K562 (cell line): ENCODE measurements around the gene ATP13A4. TPM values are rescaled to one million over a fixed set of nuclear protein-coding genes. Genes with fewer than 3 reads are reported as not detected.

ENCODE experiments used
- ATAC-seq: fragments of 200-7000 bp; cut with Tn5 transposase; 3 replicates; pipeline ENCODE4 v1.9.1; 2020; ENCODE audit warnings: moderate library complexity
- BruUV-seq: library from RNA; stranded (reverse); fragments of 400-500 nt; replicated peaks from 2 replicates; lab custom pipeline; 2021; lab: Mats Ljungman, UMichigan
- CTCF ChIA-PET: fragments of 300-600 bp; formaldehyde crosslinking; extraction: SDS; loops from one replicate; lab custom pipeline; 2021; ENCODE audit warnings: low intra/inter-chr PET ratio; lab: Yijun Ruan, JAX
- POLR2A ChIA-PET: fragments of 300-600, 350-650 bp; sonication (Branson Sonifier 250); formaldehyde crosslinking; extraction: SDS; loops from one replicate; lab custom pipeline; 2021; ENCODE audit warnings: antibody characterized with exemption, inconsistent platforms; lab: Yijun Ruan, JAX
- DNase-seq, 4 experiments: peaks; one replicate each; pipeline versions ENCODE4 v3.0.0 to v3.0.0-alpha.2; 2011 to 2018; ENCODE audit warnings: low spot score in 3 of 4, mixed read lengths in 3 of 4; ENCODE audit errors: extremely low read depth in 1 of 4
- FAIRE-seq: peaks from 2 replicates; lab custom pipeline; 2011; peaks lifted over from hg19 to GRCh38; lab: Jason Lieb, UNC
- H2AFZ ChIP-seq: 2 replicates; pipeline ENCODE4 v1.6.0; 2011; ENCODE audit warnings: low read depth, low read length, control low read depth, inconsistent platforms
- H3K27ac ChIP-seq: fragments of 200-600 bp; 3 replicates; pipeline ENCODE4 v1.8.0; 2011; ENCODE audit warnings: low read depth, mild to moderate bottlenecking, control low read depth, inconsistent platforms, low read length, moderate library complexity, mixed read lengths; ENCODE audit errors: extremely low read depth
- H3K27me3 ChIP-seq, 2 experiments: fragments of 300-600 bp in 1 of 2; 2 replicates in 1 of 2; 3 replicates in 1 of 2; pipeline versions ENCODE4 v1.6.0 to v1.8.0; 2011; ENCODE audit warnings: inconsistent platforms in 2 of 2, low read length in 2 of 2, mild to moderate bottlenecking in 1 of 2, mixed read lengths in 1 of 2, moderate library complexity in 1 of 2; ENCODE audit not compliant: control insufficient read depth in 2 of 2, insufficient read depth in 2 of 2
- H3K36me3 ChIP-seq: fragments of 300-600 bp; 3 replicates; pipeline ENCODE4 v1.8.0; 2011; ENCODE audit warnings: mild to moderate bottlenecking, low read length, inconsistent platforms; ENCODE audit not compliant: control insufficient read depth, insufficient read depth
- H3K4me1 ChIP-seq, 2 experiments: fragments of 200-600 bp in 1 of 2; replicated peaks in 1 of 2; 2 replicates in 1 of 2; 3 replicates in 1 of 2; pipeline versions ENCODE4 v1.5.1 to v1.8.0; 2011; ENCODE audit warnings: inconsistent platforms in 2 of 2, low read length in 2 of 2, mild to moderate bottlenecking in 1 of 2, mixed read lengths in 1 of 2, moderate library complexity in 1 of 2; ENCODE audit not compliant: control insufficient read depth in 2 of 2, insufficient read depth in 2 of 2
- H3K4me2 ChIP-seq: 2 replicates; pipeline ENCODE4 v1.6.1; 2011; ENCODE audit warnings: low read length, control low read depth, inconsistent platforms, mixed read lengths; ENCODE audit not compliant: insufficient read depth
- H3K4me3 ChIP-seq: fragments of 200-600 bp; sonication (generic), shearing (Covaris generic); 2 replicates; pipeline ENCODE4 v1.5.1; 2016; ENCODE audit warnings: control low read depth, inconsistent platforms
- H3K79me2 ChIP-seq: fragments of 200-600 bp; 3 replicates; pipeline ENCODE4 v1.8.0; 2011; ENCODE audit warnings: low read length, inconsistent platforms; ENCODE audit not compliant: control insufficient read depth, insufficient read depth
- H3K9ac ChIP-seq, 2 experiments: 2 replicates each; pipeline versions ENCODE4 v1.6.0 to v1.6.1; 2011; ENCODE audit warnings: low read depth in 2 of 2, low read length in 2 of 2, control low read depth in 1 of 2, inconsistent platforms in 1 of 2, mild to moderate bottlenecking in 1 of 2, mixed read lengths in 1 of 2; ENCODE audit not compliant: insufficient read depth in 1 of 2
- H3K9me1 ChIP-seq: one replicate; pipeline ENCODE4 v1.6.0; 2011; ENCODE audit warnings: inconsistent platforms, mild to moderate bottlenecking, low read length, moderate library complexity; ENCODE audit not compliant: control insufficient read depth, insufficient read depth
- H3K9me3 ChIP-seq: replicated peaks from 2 replicates; pipeline ENCODE4 v1.5.1; 2011; ENCODE audit warnings: low read depth, low read length, inconsistent platforms; ENCODE audit not compliant: control insufficient read depth, insufficient read depth
- H4K20me1 ChIP-seq: replicated peaks from 2 replicates; pipeline ENCODE4 v1.6.1; 2011; ENCODE audit warnings: low read length, inconsistent platforms, mixed read lengths; ENCODE audit not compliant: control insufficient read depth, insufficient read depth
- CREB3L1 ChIP-seq: fragments of 450-650 bp; IDR thresholded peaks from 2 replicates; pipeline ENCODE4 v1.6.1; 2014; ENCODE audit warnings: low read depth, mild to moderate bottlenecking, moderate library complexity, borderline replicate concordance
- DMBX1 ChIP-seq: fragments of 250-450 bp; sonication (Bioruptor Pico); IDR thresholded peaks from 2 replicates; pipeline ENCODE4 v1.8.0; 2022; ENCODE audit warnings: inconsistent platforms, mild to moderate bottlenecking, moderate library complexity, borderline replicate concordance
- GATAD2B ChIP-seq: fragments of 450-650 bp; IDR thresholded peaks from 2 replicates; pipeline ENCODE4 v1.6.1; 2017; ENCODE audit warnings: mild to moderate bottlenecking, borderline replicate concordance
- HDAC2 ChIP-seq: fragments of 450-650 bp; IDR thresholded peaks from 2 replicates; pipeline ENCODE4 v1.6.1; 2016; ENCODE audit warnings: mild to moderate bottlenecking
- HSF4 ChIP-seq: fragments of 250-450 bp; sonication (Bioruptor Pico); IDR thresholded peaks from 2 replicates; pipeline ENCODE4 v2.1.2; 2022; ENCODE audit warnings: mild to moderate bottlenecking, moderate library complexity, borderline replicate concordance
- ILF3 ChIP-seq: fragments of 450-650 bp; IDR thresholded peaks from 2 replicates; pipeline ENCODE4 v1.6.1; 2018; ENCODE audit warnings: antibody characterized with exemption, mild to moderate bottlenecking, moderate library complexity, borderline replicate concordance
- KLF6 ChIP-seq: fragments of 250-450 bp; sonication (Bioruptor Pico); IDR thresholded peaks from 2 replicates; pipeline ENCODE4 v1.4.0; 2020; ENCODE audit warnings: mild to moderate bottlenecking, moderate library complexity, borderline replicate concordance
- MCM7 ChIP-seq, 2 experiments: fragments of 450-650 bp; IDR thresholded peaks; 2 replicates each; pipeline ENCODE4 v1.6.1; 2016 to 2018
- MEIS2 ChIP-seq: fragments of 450-650 bp; IDR thresholded peaks from 2 replicates; pipeline ENCODE4 v1.6.1; 2014; ENCODE audit warnings: mild to moderate bottlenecking; ENCODE audit not compliant: partially characterized antibody
- RCOR1 ChIP-seq, 2 experiments: IDR thresholded peaks; 2 replicates each; pipeline ENCODE4 v1.6.1; 2012; ENCODE audit warnings: low read depth in 2 of 2, low read length in 2 of 2, borderline replicate concordance in 1 of 2, improper control_type of control experiment in 1 of 2
- SLC30A9 ChIP-seq: fragments of 250-450 bp; sonication (Bioruptor Pico); IDR thresholded peaks from 2 replicates; pipeline ENCODE4 v1.8.0; 2022; ENCODE audit warnings: mild to moderate bottlenecking, moderate library complexity
- THAP7 ChIP-seq: fragments of 250-450 bp; sonication (Bioruptor Pico); IDR thresholded peaks from 2 replicates; pipeline ENCODE4 v1.5.0; 2021
- ZFP36 ChIP-seq: fragments of 150-350 bp; IDR thresholded peaks from 2 replicates; pipeline ENCODE4 v1.6.1; 2018; ENCODE audit warnings: low read length, low read depth; ENCODE audit not compliant: partially characterized antibody
- ZKSCAN3 ChIP-seq: fragments of 250-450 bp; sonication (Bioruptor Pico); IDR thresholded peaks from 2 replicates; pipeline ENCODE4 v1.4.0; 2020
- ZNF277 ChIP-seq: fragments of 250-450 bp; sonication (Bioruptor Pico); IDR thresholded peaks from 2 replicates; pipeline ENCODE4 v1.8.0; 2022; ENCODE audit warnings: inconsistent platforms, mild to moderate bottlenecking, moderate library complexity, borderline replicate concordance
- WGBS: fragments of 100-300 bp; shearing (Covaris generic); methylation state at CpG from one replicate; pipeline ENCODE4 v1.1.6; 2016; ENCODE audit warnings: low coverage, mixed read lengths; ENCODE audit not compliant: insufficient coverage; ENCODE audit errors: missing lambda C conversion rate; 5-methylcytosine and 5-hydroxymethylcytosine counted together
- in situ Hi-C: fragments of 300-500 bp; cut with MboI; formaldehyde crosslinking; loops from 4 replicates; pipeline ENCODE4 v1.15.0; 2018; ENCODE audit warnings: inconsistent platforms, mixed read lengths
- intact Hi-C: fragments of 100-400 bp; cut with micrococcal nuclease; formaldehyde crosslinking; loops from 2 replicates; pipeline ENCODE4 v1.14.2; 2022
- polyA plus RNA-seq, 8 experiments: library from polyadenylated mRNA; depleted of rRNA in 4 of 8; stranded (reverse) in 5 of 8; unstranded in 3 of 8; fragments of >200 nt; fragmentation: Nextera tagmentation in 2 of 8; fragmentation: Illumina TruSeq in 1 of 8; extraction: Ambion mirVana in 2 of 8; extraction: Trizol in 1 of 8; gene quantifications; 2 replicates each; pipeline versions ENCODE4 v1.2.1 to v1.2.3, GENCODE V29; 2011 to 2014; ENCODE audit warnings: inconsistent platforms in 1 of 8, missing spikeins in 1 of 8
- total RNA-seq, 7 experiments: library from RNA; depleted of rRNA in 6 of 7; stranded (reverse); fragments of >200 nt in 6 of 7; fragmentation: Illumina TruSeq in 2 of 7; extraction: Trizol in 2 of 7; gene quantifications; 2 replicates each; pipeline versions ENCODE4 v1.2.1 to v1.2.3, GENCODE V29; 2011 to 2021; ENCODE audit warnings: low replicate concordance in 1 of 7

The ATP13A4 gene
- total and polyA plus RNA-seq, 9 of the 15 experiments (the other 6 are each of a cell fraction or from before 2014, with no cell fraction given) = 0.03 to 0.14 (median 0.07) TPM; not detected in 6

GRCh38 chr3:193357291-193357690 is 197.4 kb downstream of the ATP13A4 start:
- H4K20me1 ChIP-seq = no peaks in the 10 kb centered on the region
- FAIRE-seq (no peak), ATAC-seq (no peak), DNase-seq (no peak)
- no peak overlapping the region for H3K9ac ChIP-seq
- TF ChIP-seq HSF4 (CRISPR knock-in tag) = no peak
- TF ChIP-seq HDAC2 = no peak
- no peak for TF ChIP-seq CREB3L1
- no peak for TF ChIP-seq DMBX1 (CRISPR knock-in tag)
- TF ChIP-seq RCOR1 (IDR thresholded peaks at IDR 0.05; ENCODE audit: borderline replicate concordance in 1 of 2, low read depth in 2 of 2, low read length in 2 of 2) = no peak
- no peak for TF ChIP-seq THAP7 (CRISPR knock-in tag)
- no peak for TF ChIP-seq MEIS2
- TF ChIP-seq ZNF277 (CRISPR knock-in tag) = no peak
- no peak for TF ChIP-seq MCM7 (IDR thresholded peaks at IDR 0.05)
- no peak for TF ChIP-seq ZKSCAN3 (CRISPR knock-in tag)
- TF ChIP-seq ZFP36 = no peak
- no peak for TF ChIP-seq ILF3
- no peak for TF ChIP-seq SLC30A9
- TF ChIP-seq GATAD2B = no peak
- no peak for TF ChIP-seq KLF6
- whole genome bisulfite sequencing = 0% methylated on average over 3 of the region's 3 CpGs
- BruUV-seq = no TSS peak
- H3K27ac ChIP-seq = no peak overlapping the region
- H3K9me3 ChIP-seq = no peaks in the 10 kb centered on the region
- no peaks in the 10 kb centered on the region for H3K9me1 ChIP-seq
- ChIA-PET POLR2A (no interaction called here), CTCF (no interaction called here)
- H2AFZ ChIP-seq = no peak overlapping the region
- H3K36me3 ChIP-seq = no peaks in the 10 kb centered on the region
- H3K4me2 ChIP-seq = no peak overlapping the region
- H3K79me2 ChIP-seq = no peaks in the 10 kb centered on the region
- H3K4me1 ChIP-seq = no peaks in the 10 kb centered on the region
- in situ Hi-C loops (no loop called here), intact Hi-C loops (no loop called here)
- no peaks in the 10 kb centered on the region; a peak in 1 of 5 replicates for H3K27me3 ChIP-seq
- H3K4me3 ChIP-seq = no peak overlapping the region
